ENCODE data around the gene PLXNA2. TPM values are rescaled to one million over a fixed set of nuclear protein-coding genes. Genes with fewer than 3 reads are reported as not detected.

The PLXNA2 gene
- total RNA-seq, 1 experiment from 2014 or later: 0.89 TPM

DNA sequence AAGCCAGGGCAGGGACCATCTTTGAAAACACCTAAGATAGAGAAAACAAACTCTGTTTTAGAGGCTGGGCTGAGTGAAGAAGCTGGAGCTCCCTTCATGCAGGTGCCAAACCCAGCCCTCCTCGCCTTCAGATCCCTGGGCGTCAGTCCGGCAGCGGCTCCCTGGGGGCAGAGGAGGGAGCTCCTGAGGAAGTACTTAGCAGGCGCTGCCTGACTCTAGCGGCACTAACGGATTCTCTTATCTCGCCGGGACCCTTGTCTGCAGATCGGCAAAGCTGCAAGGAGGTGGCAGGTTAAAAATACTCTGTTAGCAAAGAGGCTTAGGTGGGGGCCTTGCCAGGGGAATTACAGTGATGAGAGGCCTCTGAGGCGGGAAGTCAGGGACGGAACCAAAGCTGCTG lies 79.6 kb downstream of the PLXNA2 start:
- H2AFZ ChIP-seq (ENCODE audit: low read depth, low read length, poor library complexity, severe bottlenecking): no peak overlapping the region
- peaks cover 39% of the 10 kb centered on the region for H3K27me3 ChIP-seq (ENCODE audit: insufficient read depth, low read length)
- H3K4me3 ChIP-seq (replicated peaks in 1 of 2; ENCODE audit: low read depth in 1 of 2, low read length in 2 of 2): no peak overlapping the region
- H3K4me1 ChIP-seq (ENCODE audit: control insufficient read depth in 1 of 2, insufficient read depth in 2 of 2, low read length in 2 of 2): no peaks in the 10 kb centered on the region
- intact Hi-C loops (cut with micrococcal nuclease): no loop called here
- BruUV-seq (replicated peaks): no TSS peak
- no peak for ATAC-seq
- CTCF ChIA-PET: no interaction called here
- H4K20me1 ChIP-seq (ENCODE audit: insufficient read depth): no peaks in the 10 kb centered on the region
- no peak overlapping the region for H3K4me2 ChIP-seq (ENCODE audit: low read length)
- H3K36me3 ChIP-seq (ENCODE audit: control insufficient read depth in 1 of 2, insufficient read depth in 2 of 2, low read length in 2 of 2): no peaks in the 10 kb centered on the region
- H3K9me2 ChIP-seq (ENCODE audit: insufficient read depth): no peaks in the 10 kb centered on the region
- H3K27ac ChIP-seq (ENCODE audit: low read depth, low read length): no peak overlapping the region
- RAD21 ChIA-PET (ENCODE audit: low non-redundant PET in 1 of 2, low total read pairs in 2 of 2, uncharacterized antibody in 2 of 2, unreplicated experiment in 2 of 2): no interaction called here
- H3K79me2 ChIP-seq (ENCODE audit: insufficient read depth, low read length): no peaks in the 10 kb centered on the region
- no peak for DNase-seq (ENCODE audit: low read depth, low spot score)
- POLR2A ChIA-PET: no interaction called here
- no peak overlapping the region for H3K9ac ChIP-seq (ENCODE audit: low read length)
- H3K9me3 ChIP-seq (ENCODE audit: control insufficient read depth in 1 of 2, insufficient read depth in 1 of 2, low read depth in 1 of 2, low read length in 2 of 2): no peaks in the 10 kb centered on the region
- TF ChIP-seq, protein P1, sequence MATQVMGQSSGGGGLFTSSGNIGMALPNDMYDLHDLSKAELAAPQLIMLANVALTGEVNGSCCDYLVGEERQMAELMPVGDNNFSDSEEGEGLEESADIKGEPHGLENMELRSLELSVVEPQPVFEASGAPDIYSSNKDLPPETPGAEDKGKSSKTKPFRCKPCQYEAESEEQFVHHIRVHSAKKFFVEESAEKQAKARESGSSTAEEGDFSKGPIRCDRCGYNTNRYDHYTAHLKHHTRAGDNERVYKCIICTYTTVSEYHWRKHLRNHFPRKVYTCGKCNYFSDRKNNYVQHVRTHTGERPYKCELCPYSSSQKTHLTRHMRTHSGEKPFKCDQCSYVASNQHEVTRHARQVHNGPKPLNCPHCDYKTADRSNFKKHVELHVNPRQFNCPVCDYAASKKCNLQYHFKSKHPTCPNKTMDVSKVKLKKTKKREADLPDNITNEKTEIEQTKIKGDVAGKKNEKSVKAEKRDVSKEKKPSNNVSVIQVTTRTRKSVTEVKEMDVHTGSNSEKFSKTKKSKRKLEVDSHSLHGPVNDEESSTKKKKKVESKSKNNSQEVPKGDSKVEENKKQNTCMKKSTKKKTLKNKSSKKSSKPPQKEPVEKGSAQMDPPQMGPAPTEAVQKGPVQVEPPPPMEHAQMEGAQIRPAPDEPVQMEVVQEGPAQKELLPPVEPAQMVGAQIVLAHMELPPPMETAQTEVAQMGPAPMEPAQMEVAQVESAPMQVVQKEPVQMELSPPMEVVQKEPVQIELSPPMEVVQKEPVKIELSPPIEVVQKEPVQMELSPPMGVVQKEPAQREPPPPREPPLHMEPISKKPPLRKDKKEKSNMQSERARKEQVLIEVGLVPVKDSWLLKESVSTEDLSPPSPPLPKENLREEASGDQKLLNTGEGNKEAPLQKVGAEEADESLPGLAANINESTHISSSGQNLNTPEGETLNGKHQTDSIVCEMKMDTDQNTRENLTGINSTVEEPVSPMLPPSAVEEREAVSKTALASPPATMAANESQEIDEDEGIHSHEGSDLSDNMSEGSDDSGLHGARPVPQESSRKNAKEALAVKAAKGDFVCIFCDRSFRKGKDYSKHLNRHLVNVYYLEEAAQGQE (IDR thresholded peaks at IDR 0.05; ENCODE audit: low read depth): no peak
- no peak for TF ChIP-seq CEBPB (IDR thresholded peaks at IDR 0.05; ENCODE audit: low read depth)
- no peak for TF ChIP-seq EGR1 (IDR thresholded peaks at IDR 0.05; ENCODE audit: low read depth)
- no peak for TF ChIP-seq POLR2AphosphoS5 (IDR thresholded peaks at IDR 0.05; ENCODE audit: low read depth, low read length)
- TF ChIP-seq JUND (IDR thresholded peaks at IDR 0.05): no peak
- TF ChIP-seq ELF1 (IDR thresholded peaks at IDR 0.05; ENCODE audit: borderline replicate concordance, low read depth): no peak
- TF ChIP-seq ZFX (IDR thresholded peaks at IDR 0.05): no peak
- TF ChIP-seq FOSL1 (IDR thresholded peaks at IDR 0.05; ENCODE audit: low read depth): no peak
- no peak for TF ChIP-seq POLR2A (IDR thresholded peaks at IDR 0.05; ENCODE audit: borderline replicate concordance, extremely low read depth, insufficient read depth, insufficient read length)
- TF ChIP-seq EZH2phosphoT487 (IDR thresholded peaks at IDR 0.05; ENCODE audit: borderline replicate concordance): no peak
- no peak for TF ChIP-seq TCF7L2 (IDR thresholded peaks at IDR 0.05; ENCODE audit: borderline replicate concordance, extremely low read depth, insufficient read depth, insufficient read length)
- TF ChIP-seq ZNF274 (IDR thresholded peaks at IDR 0.05; ENCODE audit: low read depth, low read length): no peak

All from HCT116 (cell line).